Activated CD8-positive, alpha-beta T cell treated with anti-CD3 and anti-CD28 coated beads, Interleukin-2, amount 10 ng/mL, durations not matched to agents 7 days and 5 days (primary cell): ENCODE measurements around the gene ZNF343. TPM values are rescaled to one million over a fixed set of nuclear protein-coding genes. Genes with fewer than 3 reads are reported as not detected.
"Not testable (repeated sequence)": the region's sequence is repeated elsewhere in the genome, so short reads cannot be mapped to it uniquely, and the experiment has no call there.

ENCODE experiments used
- ATAC-seq: fragments of 150-1000 bp; cut with Tn5 transposase; one replicate; pipeline ENCODE4 v1.10.0; 2021; ENCODE audit warnings: moderate library complexity
- CTCF ChIA-PET: fragments of 350-600 bp; sonication (Branson Sonifier 250); formaldehyde crosslinking; loops from one replicate; lab custom pipeline; 2021; ENCODE audit warnings: antibody characterized with exemption; lab: Charles Lee
- POLR2A ChIA-PET: fragments of 350-600 bp; sonication (Branson Sonifier 250); formaldehyde crosslinking; loops from one replicate; lab custom pipeline; 2021; ENCODE audit warnings: antibody characterized with exemption; lab: Charles Lee
- DNase-seq: peaks from one replicate; pipeline ENCODE4 v3.0.0-alpha.2; 2020
- H3K27ac Mint-ChIP-seq: one replicate; pipeline ENCODE4 v1.8.0; 2021; ENCODE audit warnings: mild to moderate bottlenecking, mixed read lengths
- H3K27me3 Mint-ChIP-seq: one replicate; pipeline ENCODE4 v1.8.0; 2021; ENCODE audit warnings: low read depth, mixed read lengths
- H3K36me3 Mint-ChIP-seq: one replicate; pipeline ENCODE4 v1.8.0; 2021; ENCODE audit warnings: low read depth, mixed read lengths
- H3K4me1 Mint-ChIP-seq: one replicate; pipeline ENCODE4 v1.8.0; 2021; ENCODE audit warnings: low read depth, mixed read lengths
- H3K4me3 Mint-ChIP-seq: one replicate; pipeline ENCODE4 v1.8.0; 2021; ENCODE audit warnings: mild to moderate bottlenecking, mixed read lengths
- H3K9me3 Mint-ChIP-seq: one replicate; pipeline ENCODE4 v1.8.0; 2022; ENCODE audit warnings: mixed read lengths; ENCODE audit not compliant: insufficient read depth
- total RNA-seq, 2 experiments: library from RNA; stranded (reverse); gene quantifications; one replicate each; pipeline ENCODE4 v1.2.3, GENCODE V29; 2021

Gene ZNF343
- total RNA-seq, 2 experiments from 2014 or later = 8.7 to 9.0 TPM

GRCh38 chr20:2535711-2536559 lies 27.2 kb upstream of the ZNF343 start:
- Mint-ChIP-seq H3K4me3 (no peak overlapping the region), H3K27me3 (peaks cover 33% of the 10 kb centered on the region), H3K36me3 (no peaks in the 10 kb centered on the region), H3K4me1 (no peaks in the 10 kb centered on the region), H3K9me3 (no peaks in the 10 kb centered on the region), H3K27ac (no peak overlapping the region)
- ATAC-seq (no peak), DNase-seq (no peak)
- POLR2A ChIA-PET = interaction anchor here (0.6 kb wide), 1 partner anchor 539 kb away, joined by 3 read pairs; no protein-coding TSS in a partner anchor
- CTCF ChIA-PET = interaction anchor here (1.2 kb wide), 1 partner anchor 14 kb away, joined by 4 read pairs; no protein-coding TSS in a partner anchor

- no peaks in the 10 kb centered on the region for H3K9me3 Mint-ChIP-seq
- H3K4me1 Mint-ChIP-seq = peaks cover 8% of the 10 kb centered on the region
- ChIA-PET CTCF (no interaction called here), POLR2A (no interaction called here)
- H3K4me3 Mint-ChIP-seq = no peak overlapping the region
- ATAC-seq (no peak), DNase-seq (no peak)
- no peak overlapping the region for H3K27ac Mint-ChIP-seq
- H3K36me3 Mint-ChIP-seq = no peaks in the 10 kb centered on the region
- peaks cover 18% of the 10 kb centered on the region for H3K27me3 Mint-ChIP-seq
These were observed 24.4 kb upstream of the ZNF343 start for GRCh38 chr20:2533118-2533517.

GRCh38 chr20:2528671-2529271 lies 20.1 kb upstream of the ZNF343 start:
- DNase-seq (no peak), ATAC-seq (no peak)
- Mint-ChIP-seq H3K36me3 (no peaks in the 10 kb centered on the region), H3K4me3 (no peak overlapping the region), H3K9me3 (no peaks in the 10 kb centered on the region), H3K4me1 (peaks cover 22% of the 10 kb centered on the region), H3K27me3 (peaks cover 14% of the 10 kb centered on the region), H3K27ac (no peak overlapping the region)
- ChIA-PET CTCF (no interaction called here), POLR2A (no interaction called here)

GRCh38 chr20:2527762-2528161 lies 19.0 kb upstream of the ZNF343 start:
- no peak for DNase-seq
- ChIA-PET CTCF (no interaction called here), POLR2A (interaction anchor here (0.6 kb wide), 1 partner anchor 509 kb away, joined by 3 read pairs; no protein-coding TSS in a partner anchor)

GRCh38 chr20:2526218-2526583 lies 17.5 kb upstream of the ZNF343 start:
- peaks cover 34% of the 10 kb centered on the region for H3K4me1 Mint-ChIP-seq
- H3K4me3 Mint-ChIP-seq, POLR2A ChIA-PET, H3K27me3 Mint-ChIP-seq, ATAC-seq, DNase-seq, H3K9me3 Mint-ChIP-seq, H3K36me3 Mint-ChIP-seq, CTCF ChIA-PET, H3K27ac Mint-ChIP-seq: not testable (repeated sequence)

More at GRCh38 chr20:2527762-2528161, 19.0 kb upstream of the ZNF343 start:
- peaks cover 26% of the 10 kb centered on the region for H3K4me1 Mint-ChIP-seq
- no peaks in the 10 kb centered on the region for H3K36me3 Mint-ChIP-seq
- H3K9me3 Mint-ChIP-seq = no peaks in the 10 kb centered on the region
- no peak overlapping the region for H3K4me3 Mint-ChIP-seq
- peaks cover 10% of the 10 kb centered on the region for H3K27me3 Mint-ChIP-seq
- no peak for ATAC-seq
- no peak overlapping the region for H3K27ac Mint-ChIP-seq

- Mint-ChIP-seq H3K4me1 (peaks cover 29% of the 10 kb centered on the region), H3K27me3 (peaks cover 8% of the 10 kb centered on the region), H3K36me3 (no peaks in the 10 kb centered on the region), H3K27ac (peak overlapping the region; percentile 86), H3K9me3 (no peaks in the 10 kb centered on the region), H3K4me3 (peak overlapping the region; percentile 87)
- CTCF ChIA-PET = interaction anchor here (0.8 to 4.9 kb wide), 23 partner anchors 10 to 617 kb away, joined by 3 to 50 read pairs (median 4); partner anchors contain the start of genes IDH3B, NOP56 and SNRPB
- peak; percentile 57 for ATAC-seq
- POLR2A ChIA-PET = interaction anchor here (0.7 to 2.0 kb wide), 5 partner anchors 15 to 332 kb away, joined by 3 to 8 read pairs (median 6); partner anchors contain the start of gene SNRPB
- DNase-seq = peak; percentile 52
These were observed 16.2 kb upstream of the ZNF343 start for GRCh38 chr20:2524709-2525506.

- Mint-ChIP-seq H3K27ac (peak overlapping the region; percentile 86), H3K27me3 (peaks cover 8% of the 10 kb centered on the region), H3K4me1 (peaks cover 26% of the 10 kb centered on the region), H3K4me3 (peak overlapping the region; percentile 87), H3K9me3 (no peaks in the 10 kb centered on the region), H3K36me3 (no peaks in the 10 kb centered on the region)
- DNase-seq (peak; percentile 93), ATAC-seq (peak; percentile 81)
- POLR2A ChIA-PET = interaction anchor here (0.6 to 2.0 kb wide), 6 partner anchors 14 to 333 kb away, joined by 3 to 8 read pairs (median 4); partner anchors contain the start of gene SNRPB
- CTCF ChIA-PET = interaction anchor here (0.6 to 5.0 kb wide), 26 partner anchors 9 to 617 kb away, joined by 3 to 50 read pairs (median 4); partner anchors contain the start of genes IDH3B, NOP56 and SNRPB
These were observed 15.4 kb upstream of the ZNF343 start for GRCh38 chr20:2523919-2524708.

GRCh38 chr20:2522826-2523429 lies 14.2 kb upstream of the ZNF343 start:
- peaks cover 26% of the 10 kb centered on the region for H3K4me1 Mint-ChIP-seq
- POLR2A ChIA-PET = interaction anchor here (0.8 to 1.8 kb wide), 2 partner anchors 52 to 129 kb away, joined by 3 to 11 read pairs; partner anchors contain the start of gene SNRPB

GRCh38 chr20:2521369-2522305 lies 12.9 kb upstream of the ZNF343 start:
- ChIA-PET POLR2A (interaction anchor here (0.8 to 2.2 kb wide), 5 partner anchors 13 to 143 kb away, joined by 3 to 11 read pairs (median 4); partner anchors contain the start of genes IDH3B, SNRPB and ZNF343), CTCF (interaction anchor here (0.6 to 5.0 kb wide), 59 partner anchors 9 to 1147 kb away, joined by 3 to 51 read pairs (median 4); partner anchors contain the start of genes IDH3B, NOP56, SNRPB and STK35)
- Mint-ChIP-seq H3K9me3 (no peaks in the 10 kb centered on the region), H3K36me3 (no peaks in the 10 kb centered on the region), H3K27ac (no peak overlapping the region), H3K4me1 (peaks cover 26% of the 10 kb centered on the region), H3K4me3 (no peak overlapping the region), H3K27me3 (peaks cover 12% of the 10 kb centered on the region)
- ATAC-seq (no peak), DNase-seq (peak; percentile 66)

More at GRCh38 chr20:2522826-2523429, 14.2 kb upstream of the ZNF343 start:
- not testable (repeated sequence) for H3K27ac Mint-ChIP-seq, H3K9me3 Mint-ChIP-seq, ATAC-seq, H3K36me3 Mint-ChIP-seq, H3K4me3 Mint-ChIP-seq
- peak; percentile 43 for DNase-seq
- H3K27me3 Mint-ChIP-seq = peaks cover 12% of the 10 kb centered on the region
- CTCF ChIA-PET = interaction anchor here (1.1 to 5.0 kb wide), 36 partner anchors 7 to 491 kb away, joined by 3 to 51 read pairs (median 7); partner anchors contain the start of genes NOP56, SNRPB and ZNF343
